ENCODE data around the gene KCNJ8. TPM values are rescaled to one million over a fixed set of nuclear protein-coding genes. Genes with fewer than 3 reads are reported as not detected.

The KCNJ8 gene
- total RNA-seq, 1 donor from 2014 or later = 0.25 TPM

- TF ChIP-seq CTCF (IDR thresholded peaks at IDR 0.05; ENCODE audit: insufficient read depth, low read length, poor library complexity, severe bottlenecking) = no peak
- no peak for DNase-seq (ENCODE audit: low read depth)
- H3K4me3 ChIP-seq (ENCODE audit: low read depth, low read length) = no peak overlapping the region
- no peaks in the 10 kb centered on the region for H3K27me3 ChIP-seq (ENCODE audit: control insufficient read depth, insufficient read depth, low read length)
- H3K36me3 ChIP-seq (ENCODE audit: control insufficient read depth, insufficient read depth, low read length) = no peaks in the 10 kb centered on the region
These were observed 17.8 kb downstream of the KCNJ8 start for GRCh38 chr12:21756699-21757098.

GRCh38 chr12:21751517-21751916 is 23.0 kb downstream of the KCNJ8 start:
- no peak for DNase-seq (ENCODE audit: low read depth)
- Histone ChIP-seq H3K36me3 (ENCODE audit: control insufficient read depth, insufficient read depth, low read length) (no peaks in the 10 kb centered on the region), H3K27me3 (ENCODE audit: control insufficient read depth, insufficient read depth, low read length) (no peaks in the 10 kb centered on the region), H3K4me3 (ENCODE audit: low read depth, low read length) (no peak overlapping the region)
- TF ChIP-seq CTCF (IDR thresholded peaks at IDR 0.05; ENCODE audit: insufficient read depth, low read length, poor library complexity, severe bottlenecking) = no peak

GRCh38 chr12:21745258-21745657 is 29.2 kb downstream of the KCNJ8 start:
- Histone ChIP-seq H3K4me3 (ENCODE audit: low read depth, low read length) (no peak overlapping the region), H3K27me3 (ENCODE audit: control insufficient read depth, insufficient read depth, low read length) (no peaks in the 10 kb centered on the region), H3K36me3 (ENCODE audit: control insufficient read depth, insufficient read depth, low read length) (no peaks in the 10 kb centered on the region)
- no peak for TF ChIP-seq CTCF (IDR thresholded peaks at IDR 0.05; ENCODE audit: insufficient read depth, low read length, poor library complexity, severe bottlenecking)
- no peak for DNase-seq (ENCODE audit: low read depth)

GRCh38 chr12:21731144-21731543 is 43.4 kb downstream of the KCNJ8 start:
- Histone ChIP-seq H3K27me3 (ENCODE audit: control insufficient read depth, insufficient read depth, low read length) (no peaks in the 10 kb centered on the region), H3K4me3 (ENCODE audit: low read depth, low read length) (no peak overlapping the region), H3K36me3 (ENCODE audit: control insufficient read depth, insufficient read depth, low read length) (no peaks in the 10 kb centered on the region)
- DNase-seq (ENCODE audit: low read depth) = no peak
- TF ChIP-seq CTCF (IDR thresholded peaks at IDR 0.05; ENCODE audit: insufficient read depth, low read length, poor library complexity, severe bottlenecking) = no peak

- H3K4me3 ChIP-seq (ENCODE audit: low read depth, low read length) = no peak overlapping the region
- no peaks in the 10 kb centered on the region for H3K36me3 ChIP-seq (ENCODE audit: control insufficient read depth, insufficient read depth, low read length)
- no peaks in the 10 kb centered on the region for H3K27me3 ChIP-seq (ENCODE audit: control insufficient read depth, insufficient read depth, low read length)
- no peak for DNase-seq (ENCODE audit: low read depth)
- no peak for TF ChIP-seq CTCF (IDR thresholded peaks at IDR 0.05; ENCODE audit: insufficient read depth, low read length, poor library complexity, severe bottlenecking)
These were observed 48.8 kb downstream of the KCNJ8 start for GRCh38 chr12:21725731-21726130.

- TF ChIP-seq CTCF (IDR thresholded peaks at IDR 0.05; ENCODE audit: insufficient read depth, low read length, poor library complexity, severe bottlenecking) = no peak
- H3K27me3 ChIP-seq (ENCODE audit: control insufficient read depth, insufficient read depth, low read length) = no peaks in the 10 kb centered on the region
- no peaks in the 10 kb centered on the region for H3K36me3 ChIP-seq (ENCODE audit: control insufficient read depth, insufficient read depth, low read length)
- no peak overlapping the region for H3K4me3 ChIP-seq (ENCODE audit: low read depth, low read length)
- DNase-seq (ENCODE audit: low read depth) = no peak
These were observed 55.4 kb downstream of the KCNJ8 start for GRCh38 chr12:21718944-21719650.
